ENCODE measurements around the gene HRK. TPM values are rescaled to one million over a fixed set of nuclear protein-coding genes. Genes with fewer than 3 reads are reported as not detected.
A peak's percentile ranks its signal among the peaks of the same experiment; 100 is the strongest.

Gene HRK
- total and polyA plus RNA-seq, 9 of the 15 experiments (the other 6 are each of a cell fraction or from before 2014, with no cell fraction given) = 0.01 to 0.05 (median 0.04) TPM; not detected in 6

GRCh38 chr12:116892349-116893140 lies 11.3 kb upstream of the HRK start (continued):
- no peak for TF ChIP-seq ZNF280A (IDR thresholded peaks at IDR 0.05; ENCODE audit: low read depth, partially characterized antibody)
- TF ChIP-seq AFF1 (IDR thresholded peaks at IDR 0.05; ENCODE audit: low read depth in 1 of 2, partially characterized antibody in 2 of 2) = peak in 1 of 2 experiments; percentile 58
- TF ChIP-seq TSHZ1 (CRISPR knock-in tag; IDR thresholded peaks at IDR 0.05) = no peak
- no peak for TF ChIP-seq TCF3 (CRISPR knock-in tag; IDR thresholded peaks at IDR 0.05)
- TF ChIP-seq DLX4 (CRISPR knock-in tag; IDR thresholded peaks at IDR 0.05) = no peak
- no peak for TF ChIP-seq ZNF224 (CRISPR knock-in tag; IDR thresholded peaks at IDR 0.05)
- TF ChIP-seq MTA1 (IDR thresholded peaks at IDR 0.05; ENCODE audit: borderline replicate concordance) = no peak
- TF ChIP-seq RBBP5 (IDR thresholded peaks at IDR 0.05; ENCODE audit: borderline replicate concordance, insufficient read depth, low read length, poor library complexity, severe bottlenecking) = no peak
- TF ChIP-seq POLR2A (conservative IDR thresholded peaks at IDR 0.05) = no peak
- TF ChIP-seq RBM15 (IDR thresholded peaks at IDR 0.05; ENCODE audit: insufficient read depth, low read length) = no peak
- no peak for TF ChIP-seq TARDBP (IDR thresholded peaks at IDR 0.05)
- no peak for TF ChIP-seq DNMT1 (IDR thresholded peaks at IDR 0.05)
- no peak for TF ChIP-seq ZNF75A (CRISPR knock-in tag; IDR thresholded peaks at IDR 0.05)
- TF ChIP-seq ZNF449 (CRISPR knock-in tag; IDR thresholded peaks at IDR 0.05) = no peak
- no peak for TF ChIP-seq POLR3A (IDR thresholded peaks at IDR 0.05; ENCODE audit: borderline replicate concordance, extremely low read depth, insufficient read depth, insufficient read length)
- no peak for TF ChIP-seq ZNF384 (IDR thresholded peaks at IDR 0.05; ENCODE audit: low read depth, low read length)
